Breast epithelium (tissue), 4 donors: ENCODE data around the gene NUP160. TPM values are rescaled to one million over a fixed set of nuclear protein-coding genes. Genes with fewer than 3 reads are reported as not detected.

Source experiments
- DNase-seq, 2 donors: peaks; one replicate each; pipeline ENCODE4 v3.0.0-alpha.2; 2019; ENCODE audit warnings: low spot score in 2 of 2
- H3K27ac ChIP-seq, 2 donors: fragments of 200-600 bp; sonication (generic) in 1 of 2; one replicate each; pipeline ENCODE4 v1.5.1; 2016 to 2019; ENCODE audit warnings: mild to moderate bottlenecking in 1 of 2
- H3K27me3 ChIP-seq, 2 donors: fragments of 200-600 bp; sonication (generic) in 1 of 2; one replicate each; pipeline versions ENCODE4 v1.5.1 to v1.6.0; 2017 to 2019; ENCODE audit warnings: control low read depth in 1 of 2, mild to moderate bottlenecking in 1 of 2
- H3K36me3 ChIP-seq: fragments of 200-600 bp; one replicate; pipeline ENCODE4 v1.5.1; 2019
- H3K4me1 ChIP-seq, 2 donors: fragments of 200-600 bp; sonication (generic); one replicate each; pipeline ENCODE4 v1.5.1; 2016 to 2019; ENCODE audit warnings: control low read depth in 1 of 2
- H3K4me3 ChIP-seq, 3 donors: fragments of 200-600 bp; sonication (generic); 1 replicate in 2 of 3; 2 replicates in 1 of 3; pipeline ENCODE4 v1.5.1; 2016 to 2019; ENCODE audit warnings: mild to moderate bottlenecking in 3 of 3, moderate library complexity in 2 of 3
- H3K9me3 ChIP-seq, 2 donors: fragments of 200-600 bp; sonication (generic) in 1 of 2; one replicate each; pipeline ENCODE4 v1.5.1; 2016 to 2019; ENCODE audit warnings: control low read depth in 1 of 2
- CTCF ChIP-seq, 3 donors: fragments of 450-650 bp; IDR thresholded peaks; one replicate each; pipeline ENCODE4 v1.5.1; 2016 to 2017; ENCODE audit warnings: antibody characterized with exemption in 3 of 3, mild to moderate bottlenecking in 3 of 3, moderate library complexity in 3 of 3
- POLR2A ChIP-seq: fragments of 450-650 bp; IDR thresholded peaks from one replicate; pipeline ENCODE4 v1.6.1; 2016; ENCODE audit warnings: antibody characterized with exemption, mild to moderate bottlenecking, moderate library complexity
- POLR2AphosphoS5 ChIP-seq, 3 donors: sonication (generic); formaldehyde crosslinking; IDR thresholded peaks; one replicate each; pipeline ENCODE4 v1.6.1; 2017; ENCODE audit warnings: antibody characterized with exemption in 3 of 3
- intact Hi-C: fragments of 100-400 bp; cut with DNase I; formaldehyde crosslinking; loops from one replicate; pipeline ENCODE4 v1.15.1; 2023; ENCODE audit warnings: low total_unique reads
- total RNA-seq, 3 donors: library from RNA; depleted of rRNA; stranded (reverse); fragments of >200 nt; gene quantifications; one replicate each; pipeline ENCODE4 v1.1.0, GENCODE V29; 2016

Gene NUP160
- total RNA-seq, 3 donors from 2014 or later: 28.2 to 41.4 (median 40.6) TPM

- Histone ChIP-seq H3K36me3 (no peaks in the 10 kb centered on the region), H3K4me3 (no peak overlapping the region), H3K4me1 (no peaks in the 10 kb centered on the region), H3K27ac (no peak overlapping the region), H3K27me3 (no peaks in the 10 kb centered on the region), H3K9me3 (no peaks in the 10 kb centered on the region)
- TF ChIP-seq CTCF (IDR thresholded peaks at IDR 0.05) (no peak), POLR2A (no peak), POLR2AphosphoS5 (IDR thresholded peaks at IDR 0.05) (no peak)
- intact Hi-C loops: no loop called here
- no peak for DNase-seq
These were observed 13.6 kb upstream of the NUP160 start for GRCh38 chr11:47861728-47862127.

- Histone ChIP-seq H3K4me3 (no peak overlapping the region), H3K27me3 (no peaks in the 10 kb centered on the region), H3K4me1 (no peaks in the 10 kb centered on the region), H3K9me3 (no peaks in the 10 kb centered on the region), H3K36me3 (no peaks in the 10 kb centered on the region), H3K27ac (no peak overlapping the region)
- no peak for TF ChIP-seq POLR2AphosphoS5 (IDR thresholded peaks at IDR 0.05)
- TF ChIP-seq CTCF (IDR thresholded peaks at IDR 0.05): no peak
- no peak for TF ChIP-seq POLR2A
- DNase-seq: no peak
- intact Hi-C loops: no loop called here
These were observed 12.4 kb upstream of the NUP160 start for GRCh38 chr11:47860536-47860935.

DNA sequence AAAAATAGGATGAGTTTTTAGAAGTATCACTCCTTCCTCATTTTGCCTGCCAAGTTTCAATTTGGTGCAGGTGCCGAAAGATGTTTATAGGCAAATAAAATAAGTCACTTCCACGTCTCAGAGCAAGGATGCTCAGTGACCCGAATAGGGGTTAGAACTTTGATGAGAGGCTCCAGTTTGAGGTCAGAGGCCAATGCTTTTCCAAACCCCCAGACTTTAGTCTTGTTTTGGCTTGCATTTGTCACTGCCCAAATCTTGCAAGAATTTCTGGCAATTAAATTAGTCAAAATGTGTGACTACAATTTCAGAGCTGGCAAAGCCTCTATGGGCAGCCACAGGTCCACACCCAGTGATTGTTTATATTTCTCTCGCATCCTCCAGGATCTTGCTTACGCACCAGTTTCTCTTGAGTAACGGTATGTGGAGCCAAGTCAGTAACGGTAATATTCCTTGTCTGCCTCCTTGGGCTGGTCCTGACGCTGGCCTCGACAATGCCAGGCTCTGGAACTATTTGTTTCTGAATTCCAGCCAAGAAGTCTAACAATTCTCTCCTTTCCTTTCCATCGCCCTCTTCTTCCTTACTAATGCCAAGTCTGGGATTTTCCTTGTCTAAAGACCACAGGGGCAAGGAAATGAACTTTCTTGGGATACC lies 9.9 kb upstream of the NUP160 start:
- intact Hi-C loops: no loop called here
- Histone ChIP-seq H3K36me3 (no peaks in the 10 kb centered on the region), H3K4me3 (no peak overlapping the region), H3K9me3 (no peaks in the 10 kb centered on the region), H3K4me1 (no peaks in the 10 kb centered on the region), H3K27me3 (no peaks in the 10 kb centered on the region), H3K27ac (no peak overlapping the region)
- DNase-seq: no peak
- TF ChIP-seq CTCF (IDR thresholded peaks at IDR 0.05) (no peak), POLR2A (no peak), POLR2AphosphoS5 (IDR thresholded peaks at IDR 0.05) (no peak)

DNA sequence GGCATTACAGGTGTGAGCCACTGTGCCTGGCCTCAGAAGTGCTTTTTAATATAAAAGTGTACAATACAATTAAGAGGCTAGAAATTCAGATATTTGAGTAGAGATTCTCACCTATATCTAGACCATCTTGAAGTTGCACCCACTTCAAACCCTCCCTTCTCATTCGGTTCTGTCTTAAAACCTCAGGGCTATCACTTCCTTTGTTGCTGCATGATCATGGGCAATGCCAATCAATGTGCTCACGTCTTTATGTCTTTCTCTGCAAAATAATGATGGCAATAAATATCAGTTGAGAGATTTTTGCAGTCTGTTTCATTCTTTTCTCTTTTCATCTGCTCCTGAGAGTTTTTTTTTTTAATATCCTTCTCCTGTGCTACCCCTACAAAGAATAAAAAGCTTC lies 9.3 kb upstream of the NUP160 start:
- Histone ChIP-seq H3K36me3 (no peaks in the 10 kb centered on the region), H3K27ac (no peak overlapping the region), H3K27me3 (no peaks in the 10 kb centered on the region), H3K9me3 (no peaks in the 10 kb centered on the region), H3K4me1 (no peaks in the 10 kb centered on the region), H3K4me3 (no peak overlapping the region)
- DNase-seq: no peak
- intact Hi-C loops: no loop called here
- TF ChIP-seq POLR2AphosphoS5 (IDR thresholded peaks at IDR 0.05) (no peak), CTCF (IDR thresholded peaks at IDR 0.05) (no peak), POLR2A (no peak)

DNA sequence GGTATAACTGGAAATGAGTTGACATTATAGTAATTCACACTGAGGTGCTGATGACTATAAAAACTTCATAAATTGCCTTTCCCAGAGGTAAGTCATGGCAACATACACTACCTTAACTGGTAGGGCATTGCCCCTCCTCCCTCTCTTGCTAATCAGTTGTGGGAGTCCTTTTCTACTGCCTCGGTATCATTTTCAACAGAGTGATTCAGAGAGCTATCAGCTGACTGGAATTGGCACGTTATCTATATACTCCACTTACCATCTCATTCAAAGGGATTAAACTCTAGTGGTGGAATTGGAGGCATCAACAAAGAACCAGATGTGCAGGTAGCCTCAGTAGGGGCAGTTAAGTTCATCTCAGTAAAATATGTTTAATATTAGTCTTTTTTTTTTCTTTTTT lies 8.0 kb upstream of the NUP160 start:
- no peak for DNase-seq
- intact Hi-C loops: no loop called here

More for the DNA sequence above, 8.0 kb upstream of the NUP160 start:
- Histone ChIP-seq H3K4me3 (no peak overlapping the region), H3K27ac (no peak overlapping the region), H3K36me3 (no peaks in the 10 kb centered on the region), H3K4me1 (no peaks in the 10 kb centered on the region), H3K9me3 (no peaks in the 10 kb centered on the region), H3K27me3 (no peaks in the 10 kb centered on the region)
- TF ChIP-seq CTCF (IDR thresholded peaks at IDR 0.05) (no peak), POLR2AphosphoS5 (IDR thresholded peaks at IDR 0.05) (no peak), POLR2A (no peak)
